Erythroblast (primary cell): Measurements from ENCODE around the gene RERE.

ENCODE experiments used
- GATA1 ChIP-seq: IDR thresholded peaks from 2 replicates; pipeline ENCODE4 v1.6.1; 2011; ENCODE audit warnings: low read depth, mild to moderate bottlenecking, control low read depth, low read length, moderate library complexity
- POLR2A ChIP-seq: IDR thresholded peaks from 2 replicates; pipeline ENCODE4 v1.6.1; 2011; ENCODE audit warnings: mild to moderate bottlenecking, low read length

- TF ChIP-seq POLR2A (no peak), GATA1 (no peak)
Measured at GRCh38 chr1:8674912-8675311, 142.5 kb downstream of the RERE start.
